ENCODE data around the gene ENPP6.

- TF ChIP-seq TSHZ2 (CRISPR knock-in tag; IDR thresholded peaks at IDR 0.05), result no peak
- no peak for TF ChIP-seq ZFP3 (CRISPR knock-in tag; IDR thresholded peaks at IDR 0.05)
Observed at GRCh38 chr4:184253072-184253420, 35.4 kb upstream of the ENPP6 start.
